HG03520 (cell line): Measurements from ENCODE around the gene KLHL4.
"Not testable (repeated sequence)": the region's sequence is repeated elsewhere in the genome, so short reads cannot be mapped to it uniquely, and the experiment has no call there.

Experiments used
- ATAC-seq: cut with Tn5 transposase; IDR thresholded peaks from one replicate; pipeline ENCODE4 v1.9.1; 2021; ENCODE audit warnings: mild to moderate bottlenecking, moderate library complexity; ENCODE audit not compliant: unreplicated experiment

Gene KLHL4, protein sequence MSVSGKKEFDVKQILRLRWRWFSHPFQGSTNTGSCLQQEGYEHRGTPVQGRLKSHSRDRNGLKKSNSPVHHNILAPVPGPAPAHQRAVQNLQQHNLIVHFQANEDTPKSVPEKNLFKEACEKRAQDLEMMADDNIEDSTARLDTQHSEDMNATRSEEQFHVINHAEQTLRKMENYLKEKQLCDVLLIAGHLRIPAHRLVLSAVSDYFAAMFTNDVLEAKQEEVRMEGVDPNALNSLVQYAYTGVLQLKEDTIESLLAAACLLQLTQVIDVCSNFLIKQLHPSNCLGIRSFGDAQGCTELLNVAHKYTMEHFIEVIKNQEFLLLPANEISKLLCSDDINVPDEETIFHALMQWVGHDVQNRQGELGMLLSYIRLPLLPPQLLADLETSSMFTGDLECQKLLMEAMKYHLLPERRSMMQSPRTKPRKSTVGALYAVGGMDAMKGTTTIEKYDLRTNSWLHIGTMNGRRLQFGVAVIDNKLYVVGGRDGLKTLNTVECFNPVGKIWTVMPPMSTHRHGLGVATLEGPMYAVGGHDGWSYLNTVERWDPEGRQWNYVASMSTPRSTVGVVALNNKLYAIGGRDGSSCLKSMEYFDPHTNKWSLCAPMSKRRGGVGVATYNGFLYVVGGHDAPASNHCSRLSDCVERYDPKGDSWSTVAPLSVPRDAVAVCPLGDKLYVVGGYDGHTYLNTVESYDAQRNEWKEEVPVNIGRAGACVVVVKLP

DNA sequence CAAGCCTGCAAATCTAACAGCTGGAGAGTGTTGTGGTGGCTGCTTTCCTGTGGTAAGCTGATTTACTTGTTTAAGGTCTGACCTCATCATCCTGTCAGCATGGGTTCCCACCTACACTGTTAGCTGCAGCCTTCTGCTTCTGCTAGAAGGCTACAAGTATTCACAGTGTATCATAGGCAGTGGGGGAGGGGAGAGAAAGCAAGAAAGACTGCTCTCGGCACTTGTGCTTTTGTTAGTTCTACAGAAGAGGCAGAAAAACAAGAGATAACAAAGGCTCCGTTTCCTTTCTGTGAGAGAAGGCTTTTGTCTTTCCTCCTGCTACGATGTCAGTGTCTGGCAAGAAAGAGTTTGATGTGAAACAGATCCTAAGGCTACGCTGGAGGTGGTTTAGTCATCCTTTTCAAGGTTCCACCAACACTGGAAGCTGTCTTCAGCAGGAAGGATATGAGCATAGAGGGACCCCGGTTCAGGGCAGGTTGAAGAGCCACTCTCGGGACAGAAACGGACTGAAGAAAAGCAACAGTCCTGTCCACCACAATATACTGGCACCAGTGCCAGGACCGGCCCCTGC is at the start of gene KLHL4:
Gene KLHL4 (plus strand): TSS at position 232 of the 571 bp plus-strand sequence. CDS start 92 bp downstream, at position 324.
- no peak for ATAC-seq

DNA sequence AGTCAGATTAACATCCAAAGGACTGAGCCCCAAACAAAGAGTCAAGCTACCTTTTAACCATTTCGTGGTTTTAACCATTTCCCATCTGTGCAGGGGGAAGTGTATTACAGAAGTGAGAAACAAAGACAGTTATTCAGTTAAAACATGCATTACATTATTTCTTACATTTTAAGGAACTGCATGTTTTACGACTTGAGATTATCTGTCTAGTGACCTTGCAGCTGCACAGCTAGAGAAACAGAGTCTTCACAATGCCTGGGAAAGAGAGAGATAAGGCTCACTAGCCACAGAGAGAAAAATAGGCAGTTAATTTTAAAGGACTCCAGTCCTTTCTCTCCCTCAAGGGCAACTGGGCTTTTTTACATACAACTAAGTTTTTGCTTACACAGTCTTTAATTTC is 48.7 kb upstream of the KLHL4 start:
- no peak for ATAC-seq

DNA sequence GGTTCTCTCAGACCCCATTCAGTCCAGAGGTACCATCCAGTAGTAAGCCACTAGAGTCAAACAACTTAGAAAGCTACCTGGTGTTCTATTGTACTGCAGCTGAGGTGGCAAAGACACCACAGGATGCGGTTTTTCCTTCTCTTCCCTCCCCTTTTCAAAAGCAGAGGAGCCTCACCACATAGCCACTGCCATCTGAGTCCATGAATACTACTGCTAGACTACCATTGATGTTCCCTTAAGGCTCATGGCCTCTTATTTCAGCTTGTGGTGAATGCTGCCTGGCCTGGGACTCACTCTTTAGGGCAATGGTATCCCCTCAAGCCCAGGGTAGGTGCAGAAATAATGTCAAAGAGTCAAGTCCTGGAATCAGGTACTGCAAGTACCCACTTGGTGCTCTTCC is 41.8 kb upstream of the KLHL4 start:
- no peak for ATAC-seq

DNA sequence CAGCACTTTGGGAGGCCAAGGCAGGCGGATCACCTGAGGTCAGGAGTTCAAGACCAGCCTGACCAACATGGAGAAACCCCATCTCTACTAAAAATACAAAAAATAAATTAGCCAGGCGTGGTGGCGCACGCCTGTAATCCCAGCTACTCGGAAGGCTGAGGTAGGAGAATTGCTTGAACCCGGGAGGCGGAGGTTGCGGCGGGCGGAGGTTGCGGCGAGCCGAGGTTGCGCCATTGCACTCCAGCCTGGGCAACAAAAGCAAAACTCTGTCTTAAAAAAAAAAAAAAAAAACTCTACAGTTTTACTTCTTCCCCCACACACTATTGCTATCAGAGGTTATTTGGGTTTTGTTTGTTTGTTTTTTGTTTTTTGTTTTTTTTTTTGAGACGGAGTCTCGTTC is 38.9 kb upstream of the KLHL4 start:
- ATAC-seq, result not testable (repeated sequence)

DNA sequence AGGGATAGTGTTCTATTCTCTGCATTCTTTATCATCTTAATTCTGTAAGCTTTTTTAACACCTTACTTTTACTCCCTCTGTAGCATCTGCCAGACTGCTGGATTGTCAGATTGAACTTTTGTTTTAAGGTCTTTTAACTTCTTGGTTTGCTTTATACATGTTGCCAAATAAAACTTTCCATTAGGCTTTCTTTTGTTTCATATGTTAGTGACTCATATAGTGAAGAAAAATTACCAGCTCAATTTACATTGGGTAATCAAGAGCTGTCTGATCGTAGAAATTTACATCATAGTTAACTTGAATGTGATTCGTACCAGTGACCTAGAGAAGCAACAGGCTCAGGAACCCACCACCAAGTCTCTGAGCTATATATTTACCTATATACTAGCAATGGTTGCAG is 28.5 kb upstream of the KLHL4 start:
- no peak for ATAC-seq

DNA sequence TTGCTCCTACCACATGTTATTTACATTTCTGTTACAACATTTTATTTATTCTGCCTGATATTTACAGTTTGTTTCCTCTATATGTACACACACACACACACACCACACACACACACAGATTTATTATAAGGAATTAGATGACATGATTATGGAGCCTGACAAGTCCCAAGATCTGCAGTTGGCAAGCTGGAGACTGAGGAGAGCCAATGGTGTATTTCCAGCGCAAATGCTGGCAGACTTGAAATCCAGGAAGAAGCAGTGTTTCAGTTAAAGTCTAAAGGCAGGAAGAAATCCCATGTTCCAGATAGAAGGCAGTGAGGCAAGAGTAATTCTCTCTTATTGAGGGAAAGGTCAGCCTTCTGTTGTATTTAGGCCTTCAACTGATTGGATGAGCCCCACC is 1.8 kb upstream of the KLHL4 start:
- no peak for ATAC-seq

DNA sequence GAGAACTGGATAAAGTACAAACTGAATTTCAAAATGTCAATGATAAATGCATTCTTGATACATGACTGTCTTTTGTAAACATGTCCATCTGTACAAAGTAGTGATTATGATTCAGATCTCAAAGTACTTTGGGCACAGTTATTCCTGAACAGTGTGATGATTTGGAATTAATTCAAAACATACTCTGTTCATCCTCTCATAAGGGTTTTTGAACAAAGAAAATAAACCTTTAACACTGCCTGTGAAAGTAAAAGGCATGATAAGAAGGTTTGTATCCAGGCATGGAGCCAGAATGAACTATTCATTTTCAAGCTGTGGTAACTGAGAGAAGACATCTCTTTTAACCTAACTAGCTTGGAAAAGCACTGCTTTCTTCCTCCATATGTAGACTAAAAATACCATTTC is 883 bp upstream of the KLHL4 start:
- ATAC-seq, result no peak

DNA sequence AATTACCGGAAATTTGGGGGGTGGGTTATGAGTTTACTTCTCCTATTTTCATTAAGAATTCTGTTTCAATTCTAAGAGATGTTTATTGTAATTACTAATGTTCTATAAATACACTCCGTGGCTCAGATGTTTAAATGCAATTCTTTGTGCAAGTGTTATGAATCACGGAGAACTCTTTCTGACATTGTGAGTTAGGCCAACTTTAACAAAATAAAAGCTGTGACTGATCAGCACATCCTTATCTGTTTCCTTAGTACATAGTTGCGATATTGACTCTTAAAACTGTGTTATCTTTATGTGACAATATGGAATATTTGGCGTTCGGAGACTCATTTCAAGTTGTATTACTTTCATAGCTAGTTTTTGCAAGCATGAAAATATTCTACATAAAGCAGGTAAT is 902 bp downstream of the KLHL4 start:
- ATAC-seq, result no peak

DNA sequence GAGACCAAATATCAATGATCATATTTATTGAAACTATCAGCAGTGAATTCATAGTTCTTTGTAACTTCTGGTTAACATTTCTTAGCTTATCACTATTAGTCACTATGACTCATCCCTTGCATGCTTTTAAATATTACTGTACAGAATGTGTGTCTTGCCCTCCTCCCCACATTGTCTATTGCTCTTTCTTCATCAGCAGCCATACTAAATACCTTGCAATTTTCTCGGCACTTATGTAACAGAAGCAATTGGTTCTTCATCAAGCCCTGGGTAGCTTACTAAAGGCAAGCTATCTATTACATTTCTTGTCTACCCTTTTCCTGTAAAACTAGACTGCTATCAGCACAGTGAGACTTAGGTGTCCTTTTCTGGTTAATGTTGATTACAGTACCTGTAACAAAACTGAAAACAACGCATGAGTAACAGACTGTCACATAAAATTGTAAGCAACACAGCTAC is 8.2 kb downstream of the KLHL4 start:
- no peak for ATAC-seq

DNA sequence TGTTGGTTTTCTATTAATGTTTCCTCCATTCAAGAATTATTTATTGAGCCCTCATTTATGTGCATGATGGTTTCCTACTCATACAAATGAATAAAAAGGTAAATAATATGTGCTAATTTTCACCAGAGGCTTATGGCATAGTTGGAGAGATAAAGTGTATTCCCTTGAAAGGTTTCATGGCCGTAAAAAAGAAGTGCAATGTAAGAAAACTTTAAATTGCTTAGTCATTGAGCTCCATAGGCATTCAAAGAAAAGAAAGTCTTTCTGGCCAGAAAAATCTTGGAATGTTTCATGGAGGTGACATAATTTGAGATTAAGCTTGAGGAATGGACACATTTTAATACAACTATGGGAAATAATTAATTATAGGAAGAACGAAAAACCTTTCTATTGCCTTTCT is 8.7 kb downstream of the KLHL4 start:
- ATAC-seq, result no peak

DNA sequence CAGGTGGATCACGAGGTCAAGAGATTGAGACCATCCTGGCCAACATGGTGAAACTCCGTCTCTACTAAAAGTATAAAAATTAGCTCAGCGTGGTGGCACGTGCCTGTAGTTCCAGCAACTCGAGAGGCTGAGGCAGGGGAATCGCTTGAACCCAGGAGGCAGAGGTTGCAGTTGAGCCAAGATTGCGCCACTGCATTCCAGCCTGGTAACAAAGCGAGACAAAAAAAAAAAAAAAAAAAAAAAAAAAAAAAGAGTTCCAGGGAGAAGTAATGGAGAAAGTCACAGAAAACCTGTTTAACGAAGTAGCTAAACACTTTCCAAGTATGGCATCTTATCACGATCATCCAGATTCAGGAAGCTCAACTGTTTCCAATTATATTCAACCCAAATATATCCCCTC is 10.9 kb downstream of the KLHL4 start:
- no peak for ATAC-seq

DNA sequence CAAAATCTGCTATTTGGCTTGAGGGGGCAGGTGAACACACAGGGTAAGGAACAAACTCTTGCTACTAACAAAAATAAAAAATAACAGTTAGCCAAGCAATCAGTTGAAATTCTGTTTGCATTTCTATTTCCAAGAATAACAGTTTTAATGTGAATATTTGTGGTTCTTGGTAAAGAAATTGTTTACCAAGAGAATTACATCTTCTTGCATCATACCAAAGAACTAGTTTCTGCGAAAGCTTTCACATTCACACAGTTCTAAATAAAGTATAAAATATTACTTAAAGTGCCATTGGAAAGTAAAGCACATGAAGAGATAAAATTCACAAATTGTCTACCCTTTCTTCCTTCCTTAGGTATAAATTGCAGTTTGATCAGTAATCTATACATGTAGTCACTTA is 54.4 kb downstream of the KLHL4 start:
- no peak for ATAC-seq

DNA sequence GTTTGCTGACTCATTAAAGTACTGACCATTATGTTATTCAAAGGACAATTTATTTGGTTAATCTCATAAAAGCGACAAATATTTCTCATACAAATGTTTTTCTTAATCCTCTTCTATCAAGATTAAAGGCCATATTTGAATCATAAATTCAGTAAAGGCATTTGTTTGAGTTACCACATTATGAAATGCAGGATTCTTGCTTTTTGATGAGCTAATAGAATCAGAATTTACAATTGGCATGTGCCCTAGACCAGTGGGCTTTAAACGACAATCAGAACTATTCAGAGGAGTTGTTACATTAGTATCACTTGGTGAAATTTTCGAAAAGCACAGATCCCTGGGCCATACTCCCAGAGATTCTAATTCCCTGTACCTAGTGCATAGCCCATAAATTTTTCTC is 55.3 kb downstream of the KLHL4 start:
- ATAC-seq, result no peak

DNA sequence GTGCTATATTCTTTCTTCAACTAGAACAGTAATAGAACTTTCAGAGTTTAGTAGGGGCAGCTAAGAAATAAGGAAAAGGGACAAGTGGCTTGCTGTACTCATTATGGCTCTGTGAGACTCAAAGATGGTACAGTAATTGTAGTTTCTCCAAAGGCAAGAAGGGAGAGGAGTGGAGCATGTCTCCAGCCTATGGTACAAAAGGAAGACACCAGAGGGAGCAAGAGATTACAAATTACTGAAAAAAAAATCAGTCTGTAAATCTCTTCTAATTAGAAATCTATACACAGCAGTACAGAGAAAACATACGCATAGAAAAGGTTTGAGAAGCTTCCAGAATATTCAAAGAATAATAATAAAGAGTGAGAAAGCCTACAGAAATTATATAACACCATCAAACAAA is 61.4 kb downstream of the KLHL4 start:
- ATAC-seq, result no peak

DNA sequence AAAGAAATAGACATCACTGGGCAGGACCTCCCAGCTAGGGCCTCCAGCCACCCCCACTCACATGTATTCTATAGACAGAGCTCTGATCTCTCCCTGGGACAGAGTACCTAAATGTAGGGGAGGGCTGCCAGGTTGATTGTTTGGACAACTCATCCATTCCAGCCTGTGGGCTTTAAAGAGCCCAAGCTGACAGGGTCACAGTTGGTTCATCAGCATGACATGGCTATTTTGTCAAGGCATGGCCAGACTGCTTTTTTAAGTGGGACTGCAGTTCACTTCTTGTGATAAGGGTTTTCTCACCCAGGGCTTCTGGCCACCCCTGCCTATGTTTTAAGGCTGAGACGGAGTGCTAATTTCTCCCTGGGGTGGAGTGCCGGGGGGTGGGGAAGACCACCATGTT is 63.3 kb downstream of the KLHL4 start:
- no peak for ATAC-seq

DNA sequence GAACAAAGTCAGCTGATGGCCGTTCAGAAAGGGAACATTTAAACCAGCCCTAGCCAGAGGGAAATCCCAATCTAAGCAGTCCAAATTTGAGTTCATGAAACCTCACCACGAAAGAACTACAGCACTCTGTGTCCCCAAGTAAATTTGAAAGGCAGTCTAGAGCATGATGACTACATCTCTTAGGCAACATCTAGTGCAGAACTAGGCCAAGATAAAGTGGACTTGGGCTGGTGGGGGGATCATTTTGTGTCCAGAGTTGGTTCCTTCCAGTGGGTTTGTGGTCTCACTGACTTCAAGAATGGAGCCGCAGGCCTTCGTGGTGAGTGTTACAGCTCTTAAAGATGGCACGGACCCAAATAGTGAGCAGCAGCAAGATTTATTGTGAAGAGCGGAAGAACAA is 64.9 kb downstream of the KLHL4 start:
- no peak for ATAC-seq

DNA sequence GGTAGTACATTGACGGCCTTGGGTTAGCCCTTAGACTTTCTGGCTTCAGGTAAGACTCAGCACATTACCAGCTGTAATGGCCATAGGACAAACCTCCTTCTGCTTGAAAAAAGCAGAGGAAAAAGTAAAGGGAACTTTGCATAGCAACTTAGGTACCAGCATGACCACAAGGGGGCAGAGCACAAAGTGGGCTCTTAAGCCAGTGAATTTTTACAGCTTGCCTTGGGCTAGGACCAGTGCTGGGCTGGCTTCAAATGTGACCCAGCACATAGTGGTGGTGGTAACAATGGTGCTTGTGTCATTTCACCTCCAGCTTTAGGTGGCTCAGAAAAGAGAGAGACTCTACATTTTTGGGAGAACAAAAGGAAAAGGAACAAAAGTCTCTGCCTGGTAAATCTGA is 66.1 kb downstream of the KLHL4 start:
- ATAC-seq, result no peak

DNA sequence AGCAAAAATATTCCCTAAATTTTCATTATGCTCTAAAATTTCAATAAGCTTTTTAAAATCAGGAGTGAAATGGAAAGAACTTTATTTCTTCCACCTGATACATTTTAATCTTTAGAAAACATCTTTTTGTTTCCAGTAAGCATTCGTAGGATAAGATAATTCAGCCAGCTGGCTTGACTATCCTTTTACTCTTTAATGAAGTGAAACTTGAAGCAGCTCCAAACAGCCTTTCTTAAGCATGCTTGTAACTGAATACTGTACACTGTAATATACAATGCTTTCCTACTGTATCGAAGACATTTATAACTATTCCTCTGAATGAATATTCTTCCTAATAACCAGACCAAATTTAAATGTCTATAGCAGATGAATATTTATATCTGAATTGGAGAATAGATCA is 98.8 kb downstream of the KLHL4 start:
- ATAC-seq, result no peak

DNA sequence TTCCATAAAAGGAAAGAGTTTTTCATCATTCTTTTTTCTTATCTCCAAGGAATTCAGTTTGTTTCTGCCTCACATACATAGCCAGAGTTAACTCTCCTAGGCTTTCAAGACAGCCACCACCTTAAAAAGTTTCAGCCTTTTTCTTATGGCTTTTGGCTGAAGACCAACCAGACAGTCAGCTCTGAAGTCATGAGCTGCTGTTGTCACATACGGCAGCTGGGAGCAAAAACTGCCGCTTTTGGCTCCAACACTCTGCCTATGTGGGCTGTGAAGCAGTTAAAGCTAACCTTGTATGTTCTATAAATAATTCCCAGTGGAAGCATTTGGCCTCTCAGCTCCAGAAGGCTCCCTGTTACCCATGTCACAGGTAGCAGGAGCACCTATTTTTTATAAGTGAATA is 104.1 kb downstream of the KLHL4 start:
- no peak for ATAC-seq

DNA sequence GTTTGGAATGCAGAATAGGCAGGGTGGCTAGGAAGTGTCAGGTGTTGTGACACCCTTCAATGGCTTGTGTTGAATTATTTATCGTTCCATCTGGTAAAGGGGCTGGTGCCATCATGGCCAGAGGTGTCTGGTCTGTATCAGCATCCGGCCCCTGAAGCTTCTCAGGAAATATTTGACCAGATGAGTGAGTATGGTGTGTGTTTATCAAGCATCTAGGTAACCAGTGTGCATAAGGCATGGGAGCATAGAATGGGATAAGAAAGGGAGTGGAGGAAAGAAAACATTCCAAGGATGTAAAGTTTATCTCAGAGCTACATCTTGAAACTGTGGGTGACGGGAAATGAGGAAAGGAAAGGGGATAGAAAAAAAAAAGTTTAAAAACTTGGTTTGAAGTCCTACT is 109.4 kb downstream of the KLHL4 start:
- no peak for ATAC-seq

DNA sequence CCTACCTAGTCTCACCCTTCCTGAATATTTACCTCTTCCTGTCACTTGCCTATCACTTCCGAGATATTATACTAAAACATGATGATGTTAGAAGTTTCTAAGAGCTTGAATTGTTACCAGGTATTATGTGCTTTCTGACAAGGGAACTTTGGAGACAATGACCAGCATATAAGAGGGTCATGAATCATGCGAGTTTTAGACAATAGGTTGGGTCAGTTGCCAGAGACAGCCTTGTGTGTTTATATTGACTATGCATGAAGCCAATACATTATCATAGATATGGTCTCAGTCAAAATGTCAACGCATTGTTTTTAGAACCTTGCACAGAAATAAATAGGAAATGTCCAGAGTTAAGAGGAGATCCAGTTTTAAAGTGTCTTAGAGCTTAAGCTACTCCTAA is 116.8 kb downstream of the KLHL4 start:
- no peak for ATAC-seq

DNA sequence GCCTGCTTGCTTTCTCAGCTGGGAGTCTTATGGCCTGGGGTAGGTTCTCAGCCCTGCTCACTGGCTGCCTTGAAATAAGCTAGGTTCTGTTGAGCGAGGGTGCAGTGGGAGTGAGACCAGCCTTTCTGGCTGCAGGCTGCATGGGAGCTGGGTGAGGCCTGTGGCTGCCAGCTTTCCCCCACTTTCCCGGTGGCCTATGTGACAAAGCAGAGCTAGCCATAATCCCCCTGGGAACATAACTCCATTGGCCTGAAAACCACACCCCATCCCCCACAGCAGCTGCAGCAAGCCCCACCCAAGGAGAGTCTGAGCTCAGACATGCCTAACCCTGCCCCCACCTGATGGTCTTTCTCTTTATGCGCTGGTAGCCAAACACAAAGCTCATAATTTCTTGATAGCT is 118.9 kb downstream of the KLHL4 start:
- ATAC-seq, result no peak
